NOMO-1 (cell line): Measurements from ENCODE around the gene S100B.

Experiments used
- DNase-seq, 2 experiments: peaks; one replicate each; lab custom pipeline; 2025; ENCODE audit not compliant: unreplicated experiment in 2 of 2; lab: John Stamatoyannopoulos, UW

Gene S100B

GRCh38 chr21:46562472-46562871, 42.4 kb downstream of the S100B start:
- no peak for DNase-seq

GRCh38 chr21:46561445-46562090, 43.3 kb downstream of the S100B start:
- no peak for DNase-seq

- no peak for DNase-seq
Measured at GRCh38 chr21:46560568-46561444, 44.1 kb downstream of the S100B start.

GRCh38 chr21:46559291-46559983, 45.4 kb downstream of the S100B start:
- no peak for DNase-seq

GRCh38 chr21:46557919-46558392, 46.9 kb downstream of the S100B start:
- DNase-seq: no peak

- no peak for DNase-seq
Measured at GRCh38 chr21:46557469-46557868, 47.4 kb downstream of the S100B start.

GRCh38 chr21:46556802-46557201, 48.1 kb downstream of the S100B start:
- no peak for DNase-seq

GRCh38 chr21:46555678-46556077, 49.2 kb downstream of the S100B start:
- DNase-seq: no peak

- DNase-seq: no peak
Measured at GRCh38 chr21:46555225-46555617, 49.7 kb downstream of the S100B start.

GRCh38 chr21:46554431-46555224, 50.3 kb downstream of the S100B start:
- no peak for DNase-seq

GRCh38 chr21:46553993-46554392, 50.9 kb downstream of the S100B start:
- no peak for DNase-seq

GRCh38 chr21:46552865-46553379, 52.0 kb downstream of the S100B start:
- no peak for DNase-seq

GRCh38 chr21:46552274-46552673, 52.6 kb downstream of the S100B start:
- DNase-seq: peak; percentile 16 to 54

- DNase-seq: peak; percentile 33 to 41
Measured at GRCh38 chr21:46551636-46552241, 53.1 kb downstream of the S100B start.

- no peak for DNase-seq
Measured at GRCh38 chr21:46550116-46550941, 54.6 kb downstream of the S100B start.

GRCh38 chr21:46549650-46550049, 55.2 kb downstream of the S100B start:
- no peak for DNase-seq
